Lower lobe of right lung (tissue), 2 donors: Measurements from ENCODE around the gene PCP4L1. TPM values are rescaled to one million over a fixed set of nuclear protein-coding genes. Genes with fewer than 3 reads are reported as not detected.

ENCODE experiments used
- ATAC-seq, 2 donors: fragments of 200-7000 bp; cut with Tn5 transposase; one replicate each; pipeline ENCODE4 v1.9.1; 2020 to 2022; ENCODE audit warnings: mild to moderate bottlenecking in 2 of 2, moderate library complexity in 2 of 2
- DNase-seq: peaks from one replicate; pipeline ENCODE4 v3.0.0-alpha.2; 2020
- H3K27ac ChIP-seq: fragments of 200-600 bp; one replicate; pipeline ENCODE4 v1.8.0; 2022
- H3K27me3 ChIP-seq: fragments of 200-600 bp; one replicate; pipeline ENCODE4 v1.8.0; 2022; ENCODE audit warnings: low read depth
- H3K36me3 ChIP-seq: fragments of 200-600 bp; one replicate; pipeline ENCODE4 v1.8.0; 2022; ENCODE audit warnings: mild to moderate bottlenecking
- H3K4me1 ChIP-seq: fragments of 200-600 bp; one replicate; pipeline ENCODE4 v1.8.0; 2022
- H3K4me3 ChIP-seq: fragments of 200-600 bp; one replicate; pipeline ENCODE4 v1.8.0; 2022; ENCODE audit warnings: mild to moderate bottlenecking
- H3K9me3 ChIP-seq: fragments of 200-600 bp; one replicate; pipeline ENCODE4 v1.8.0; 2022
- intact Hi-C: fragments of 100-400 bp; cut with DNase I; formaldehyde crosslinking; loops from one replicate; pipeline ENCODE4 v1.11.0; 2022
- total RNA-seq: library from RNA; stranded (reverse); fragmentation: NEBNext Ultra II Directional; extraction: Animal tissue kit (Norgen Biotek cat#: 25700); gene quantifications from one replicate; pipeline ENCODE4 v1.2.1, GENCODE V29; 2021
- TF ChIP-seq, protein P1 (sequence below): fragments of 200-600 bp; IDR thresholded peaks from one replicate; pipeline ENCODE4 v1.8.0; 2022; ENCODE audit warnings: antibody characterized with exemption, mild to moderate bottlenecking
- donor health status: DM: no; HTN: yes; CAD: no; lungs with severe emphysema.

Gene PCP4L1
- total RNA-seq, 1 donor from 2014 or later, result 8.9 TPM

GRCh38 chr1:161285521-161285920 is 27.0 kb downstream of the PCP4L1 start:
- no peak for DNase-seq
- TF ChIP-seq, protein P1, sequence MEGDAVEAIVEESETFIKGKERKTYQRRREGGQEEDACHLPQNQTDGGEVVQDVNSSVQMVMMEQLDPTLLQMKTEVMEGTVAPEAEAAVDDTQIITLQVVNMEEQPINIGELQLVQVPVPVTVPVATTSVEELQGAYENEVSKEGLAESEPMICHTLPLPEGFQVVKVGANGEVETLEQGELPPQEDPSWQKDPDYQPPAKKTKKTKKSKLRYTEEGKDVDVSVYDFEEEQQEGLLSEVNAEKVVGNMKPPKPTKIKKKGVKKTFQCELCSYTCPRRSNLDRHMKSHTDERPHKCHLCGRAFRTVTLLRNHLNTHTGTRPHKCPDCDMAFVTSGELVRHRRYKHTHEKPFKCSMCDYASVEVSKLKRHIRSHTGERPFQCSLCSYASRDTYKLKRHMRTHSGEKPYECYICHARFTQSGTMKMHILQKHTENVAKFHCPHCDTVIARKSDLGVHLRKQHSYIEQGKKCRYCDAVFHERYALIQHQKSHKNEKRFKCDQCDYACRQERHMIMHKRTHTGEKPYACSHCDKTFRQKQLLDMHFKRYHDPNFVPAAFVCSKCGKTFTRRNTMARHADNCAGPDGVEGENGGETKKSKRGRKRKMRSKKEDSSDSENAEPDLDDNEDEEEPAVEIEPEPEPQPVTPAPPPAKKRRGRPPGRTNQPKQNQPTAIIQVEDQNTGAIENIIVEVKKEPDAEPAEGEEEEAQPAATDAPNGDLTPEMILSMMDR, result no peak
- intact Hi-C loops, result no loop called here
- H3K27ac ChIP-seq, result no peak overlapping the region
- no peaks in the 10 kb centered on the region for H3K4me1 ChIP-seq
- no peak overlapping the region for H3K4me3 ChIP-seq
- no peak for ATAC-seq
- no peaks in the 10 kb centered on the region for H3K36me3 ChIP-seq
- H3K9me3 ChIP-seq, result no peaks in the 10 kb centered on the region
- no peaks in the 10 kb centered on the region for H3K27me3 ChIP-seq

- ATAC-seq, result no peak
- Histone ChIP-seq H3K9me3 (no peaks in the 10 kb centered on the region), H3K27me3 (no peaks in the 10 kb centered on the region), H3K36me3 (no peaks in the 10 kb centered on the region), H3K4me3 (no peak overlapping the region), H3K27ac (no peak overlapping the region), H3K4me1 (no peaks in the 10 kb centered on the region)
- DNase-seq, result no peak
- intact Hi-C loops, result no loop called here
- TF ChIP-seq, protein P1, result no peak
These were observed 29.0 kb downstream of the PCP4L1 start for GRCh38 chr1:161287482-161288054.

GRCh38 chr1:161290779-161291178 is 32.2 kb downstream of the PCP4L1 start:
- TF ChIP-seq, protein P1, result no peak

GRCh38 chr1:161297415-161297814 is 38.9 kb downstream of the PCP4L1 start:
- Histone ChIP-seq H3K27me3 (no peaks in the 10 kb centered on the region), H3K27ac (no peak overlapping the region), H3K9me3 (no peaks in the 10 kb centered on the region), H3K4me1 (no peaks in the 10 kb centered on the region), H3K4me3 (no peak overlapping the region), H3K36me3 (no peaks in the 10 kb centered on the region)
- DNase-seq (no peak), ATAC-seq (no peak)
- TF ChIP-seq, protein P1, result no peak
- intact Hi-C loops, result no loop called here

More at GRCh38 chr1:161290779-161291178, 32.2 kb downstream of the PCP4L1 start:
- Histone ChIP-seq H3K36me3 (no peaks in the 10 kb centered on the region), H3K4me1 (no peaks in the 10 kb centered on the region), H3K9me3 (no peaks in the 10 kb centered on the region), H3K27me3 (no peaks in the 10 kb centered on the region), H3K27ac (no peak overlapping the region), H3K4me3 (no peak overlapping the region)
- ATAC-seq (no peak), DNase-seq (no peak)
- intact Hi-C loops, result no loop called here

GRCh38 chr1:161298116-161298515 is 39.6 kb downstream of the PCP4L1 start:
- no peak overlapping the region for H3K4me3 ChIP-seq
- H3K27ac ChIP-seq, result no peak overlapping the region
- intact Hi-C loops, result no loop called here
- H3K4me1 ChIP-seq, result no peaks in the 10 kb centered on the region
- ATAC-seq, result peak in 1 of 2 donors; percentile 12
- H3K36me3 ChIP-seq, result no peaks in the 10 kb centered on the region
- no peak for DNase-seq
- no peaks in the 10 kb centered on the region for H3K9me3 ChIP-seq
- TF ChIP-seq, protein P1, result no peak
- H3K27me3 ChIP-seq, result no peaks in the 10 kb centered on the region
